HS-5 (cell line): ENCODE results near the gene OR2AJ1.
"Not testable (repeated sequence)": the region's sequence is repeated elsewhere in the genome, so short reads cannot be mapped to it uniquely, and the experiment has no call there.

Experiments
- DNase-seq: peaks from one replicate; pipeline ENCODE4 v3.0.0-alpha.2; 2012; ENCODE audit warnings: low read depth

OR2AJ1 gene

GRCh38 chr1:247924868-247925267, at the start of gene OR2AJ1:
OR2AJ1 (plus strand) TSS chr1:247924889; CDS start chr1:247933769, 8,880 bp downstream.
- DNase-seq, result no peak

GRCh38 chr1:247883346-247883745, 41.3 kb upstream of the OR2AJ1 start:
- no peak for DNase-seq

- DNase-seq, result no peak
Observed at GRCh38 chr1:247884797-247885413, 39.8 kb upstream of the OR2AJ1 start.

- DNase-seq, result no peak
Observed at GRCh38 chr1:247895163-247895637, 29.5 kb upstream of the OR2AJ1 start, which contains the start of gene OR2W3. OR2W3 (plus strand) TSS chr1:247895587; CDS start chr1:247895587, 0 bp downstream.

- DNase-seq, result no peak
Observed at GRCh38 chr1:247895976-247896375, 28.7 kb upstream of the OR2AJ1 start.

GRCh38 chr1:247904122-247904521, 20.6 kb upstream of the OR2AJ1 start:
- no peak for DNase-seq

GRCh38 chr1:247905181-247905580, 19.5 kb upstream of the OR2AJ1 start:
- DNase-seq, result no peak

GRCh38 chr1:247905910-247906503, 18.7 kb upstream of the OR2AJ1 start:
- no peak for DNase-seq

GRCh38 chr1:247906504-247907047, 18.1 kb upstream of the OR2AJ1 start:
- DNase-seq, result peak; percentile 59

- no peak for DNase-seq
Observed at GRCh38 chr1:247908766-247909165, 15.9 kb upstream of the OR2AJ1 start.

GRCh38 chr1:247913786-247914185, 10.9 kb upstream of the OR2AJ1 start:
- DNase-seq, result no peak

- DNase-seq, result no peak
Observed at GRCh38 chr1:247914941-247915662, 9.6 kb upstream of the OR2AJ1 start.

GRCh38 chr1:247919952-247920351, 4.7 kb upstream of the OR2AJ1 start, which contains the start of gene OR2T8:
OR2T8 (plus strand) TSS chr1:247920252; CDS start chr1:247921018, 766 bp downstream.
- DNase-seq, result no peak

GRCh38 chr1:247923941-247924340, 748 bp upstream of the OR2AJ1 start:
- DNase-seq, result no peak

GRCh38 chr1:247933989-247934388, 9.3 kb downstream of the OR2AJ1 start:
- DNase-seq, result no peak

GRCh38 chr1:247935781-247936180, 11.1 kb downstream of the OR2AJ1 start:
- no peak for DNase-seq

- DNase-seq, result no peak
Observed at GRCh38 chr1:247936415-247936814, 11.7 kb downstream of the OR2AJ1 start.

GRCh38 chr1:247936965-247937734, 12.5 kb downstream of the OR2AJ1 start:
- DNase-seq, result not testable (repeated sequence)

- no peak for DNase-seq
Observed at GRCh38 chr1:247942624-247943023, 17.9 kb downstream of the OR2AJ1 start.

- DNase-seq, result no peak
Observed at GRCh38 chr1:247948558-247948957, 23.9 kb downstream of the OR2AJ1 start, which contains the start of gene OR2L8. OR2L8 (plus strand) TSS chr1:247948858; CDS start chr1:247948858, 0 bp downstream.

GRCh38 chr1:247953408-247953807, 28.7 kb downstream of the OR2AJ1 start:
- no peak for DNase-seq

GRCh38 chr1:247961791-247962190, 37.1 kb downstream of the OR2AJ1 start:
- no peak for DNase-seq
